Stimulated activated naive CD8-positive, alpha-beta T cell treated with anti-CD3 and anti-CD28 coated beads, Interleukin-15, amount 100 ng/mL, for 72 hours (primary cell): ENCODE data around the gene MGMT.
"Not testable (repeated sequence)": the region's sequence is repeated elsewhere in the genome, so short reads cannot be mapped to it uniquely, and the experiment has no call there.

Experiments
- ATAC-seq: fragments of 150-1000 bp; cut with Tn5 transposase; 2 replicates; pipeline ENCODE4 v1.10.0; 2021; ENCODE audit warnings: mild to moderate bottlenecking, moderate library complexity
- DNase-seq, 2 donors: peaks; one replicate each; pipeline ENCODE4 v3.0.0; 2021 to 2022
- H3K27ac Mint-ChIP-seq, 2 donors: one replicate each; pipeline ENCODE4 v1.8.0; 2022; ENCODE audit warnings: mild to moderate bottlenecking in 2 of 2, mixed read lengths in 2 of 2, moderate library complexity in 2 of 2
- H3K27me3 Mint-ChIP-seq: one replicate; pipeline ENCODE4 v1.8.0; 2022; ENCODE audit warnings: mixed read lengths
- H3K4me1 Mint-ChIP-seq: one replicate; pipeline ENCODE4 v1.8.0; 2022; ENCODE audit warnings: mild to moderate bottlenecking, mixed read lengths
- H3K4me3 Mint-ChIP-seq, 2 donors: one replicate each; pipeline ENCODE4 v1.8.0; 2022; ENCODE audit warnings: mild to moderate bottlenecking in 2 of 2, mixed read lengths in 2 of 2, moderate library complexity in 1 of 2
- H3K9me3 Mint-ChIP-seq, 2 donors: one replicate each; pipeline ENCODE4 v1.8.0; 2022; ENCODE audit warnings: mixed read lengths in 2 of 2

MGMT gene

DNA sequence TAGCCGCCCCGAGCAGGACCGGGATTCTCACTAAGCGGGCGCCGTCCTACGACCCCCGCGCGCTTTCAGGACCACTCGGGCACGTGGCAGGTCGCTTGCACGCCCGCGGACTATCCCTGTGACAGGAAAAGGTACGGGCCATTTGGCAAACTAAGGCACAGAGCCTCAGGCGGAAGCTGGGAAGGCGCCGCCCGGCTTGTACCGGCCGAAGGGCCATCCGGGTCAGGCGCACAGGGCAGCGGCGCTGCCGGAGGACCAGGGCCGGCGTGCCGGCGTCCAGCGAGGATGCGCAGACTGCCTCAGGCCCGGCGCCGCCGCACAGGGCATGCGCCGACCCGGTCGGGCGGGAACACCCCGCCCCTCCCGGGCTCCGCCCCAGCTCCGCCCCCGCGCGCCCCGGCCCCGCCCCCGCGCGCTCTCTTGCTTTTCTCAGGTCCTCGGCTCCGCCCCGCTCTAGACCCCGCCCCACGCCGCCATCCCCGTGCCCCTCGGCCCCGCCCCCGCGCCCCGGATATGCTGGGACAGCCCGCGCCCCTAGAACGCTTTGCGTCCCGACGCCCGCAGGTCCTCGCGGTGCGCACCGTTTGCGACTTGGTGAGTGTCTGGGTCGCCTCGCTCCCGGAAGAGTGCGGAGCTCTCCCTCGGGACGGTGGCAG is at the start of gene MGMT:
MGMT (plus strand) TSS at position 539 of the 656 bp plus-strand sequence.
- peak; percentile 94 for ATAC-seq
- Mint-ChIP-seq H3K4me1 (peaks cover 45% of the 10 kb centered on the region), H3K4me3 (peak within 1 kb of the TSS; percentile 86 to 90), H3K27ac (peak within 1 kb of the TSS; percentile 92 to 93), H3K9me3 (no peaks in the 10 kb centered on the region), H3K27me3 (no peaks in the 10 kb centered on the region)
- peak; percentile 92 to 94 for DNase-seq

DNA sequence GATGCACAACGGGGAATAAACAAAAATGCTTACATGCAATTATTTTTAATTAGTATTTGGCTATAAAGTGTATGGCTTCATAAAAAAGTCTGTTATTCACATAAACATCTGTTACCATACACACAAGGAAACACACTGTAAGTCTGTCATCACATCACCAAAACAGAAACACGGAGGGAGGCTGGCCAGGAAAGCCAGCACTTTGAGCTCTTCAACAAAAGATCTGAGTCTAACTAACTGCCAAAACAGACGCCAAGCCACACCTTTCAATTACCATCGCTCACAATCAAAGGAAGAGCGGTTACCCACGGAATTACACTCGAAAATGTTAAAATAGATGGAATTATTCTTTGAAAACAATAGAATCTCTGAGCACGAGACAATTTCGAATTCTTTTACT is 49.2 kb upstream of the MGMT start:
- ATAC-seq, result no peak
- H3K27me3 Mint-ChIP-seq, result no peaks in the 10 kb centered on the region

DNA sequence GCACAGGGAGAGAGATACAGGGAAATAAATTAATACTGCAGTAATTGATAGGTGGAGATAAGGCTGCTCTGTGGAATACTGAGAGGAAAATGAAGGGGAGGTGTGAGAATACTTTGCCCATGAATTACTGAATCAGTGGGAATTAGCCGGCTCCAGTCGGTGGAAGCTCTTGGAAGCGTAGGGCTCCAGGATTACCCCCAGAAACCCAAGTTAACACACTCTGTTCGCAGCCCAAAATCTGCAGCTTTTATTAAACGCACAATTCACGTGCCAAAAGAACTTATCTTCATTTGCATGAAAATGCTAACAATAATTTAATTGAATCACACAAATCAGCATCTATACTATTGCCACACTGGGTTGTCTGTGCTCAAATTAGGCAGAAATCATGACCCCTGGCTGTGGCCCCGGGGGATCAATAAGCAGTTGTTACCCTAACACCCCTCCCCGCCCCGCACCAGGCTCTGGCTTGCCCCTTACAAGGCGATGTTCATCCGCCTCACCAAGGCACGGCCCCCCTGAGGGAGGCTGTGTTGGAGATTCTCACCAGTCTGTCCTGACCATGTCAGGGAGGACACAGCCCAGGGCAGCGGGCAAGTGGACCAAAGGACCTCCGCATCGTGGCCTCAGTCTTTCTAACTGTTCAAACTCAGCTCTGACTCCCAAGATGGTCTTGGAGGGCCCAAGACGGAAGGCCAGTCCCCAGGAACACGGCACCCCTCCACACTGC is 48.4 kb upstream of the MGMT start:
- H3K27ac Mint-ChIP-seq, result no peak overlapping the region
- no peak overlapping the region for H3K4me3 Mint-ChIP-seq
- ATAC-seq, result peak; percentile 7

More for the DNA sequence above, 49.2 kb upstream of the MGMT start:
- Mint-ChIP-seq H3K27ac (no peak overlapping the region), H3K4me1 (no peaks in the 10 kb centered on the region), H3K4me3 (no peak overlapping the region), H3K9me3 (no peaks in the 10 kb centered on the region)
- no peak for DNase-seq

DNA sequence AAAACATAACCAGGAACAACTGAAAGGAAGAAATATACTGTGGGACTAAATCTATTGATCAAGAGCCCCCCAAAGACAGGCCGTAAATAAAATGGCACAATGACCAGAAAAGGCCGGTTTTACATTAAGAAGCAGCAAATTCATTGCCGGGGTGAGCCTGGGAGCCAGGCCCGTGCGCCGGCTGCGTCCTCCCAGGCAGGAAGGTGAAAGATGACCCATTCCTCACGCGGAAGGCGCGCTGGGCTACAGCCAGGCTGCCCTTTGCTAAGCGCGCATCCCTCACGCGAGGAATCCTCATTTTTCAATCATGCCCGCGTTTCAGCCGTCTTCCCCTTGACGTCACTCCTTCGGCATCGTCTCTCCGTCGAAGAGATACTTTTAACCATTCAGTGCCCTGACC is 47.6 kb upstream of the MGMT start:
- no peaks in the 10 kb centered on the region for H3K27me3 Mint-ChIP-seq
- H3K27ac Mint-ChIP-seq, result peak overlapping the region in 1 of 2 donors; percentile 46
- H3K4me3 Mint-ChIP-seq, result no peak overlapping the region
- H3K9me3 Mint-ChIP-seq, result no peaks in the 10 kb centered on the region
- H3K4me1 Mint-ChIP-seq, result no peaks in the 10 kb centered on the region
- no peak for DNase-seq
- no peak for ATAC-seq

More for the DNA sequence above, 48.4 kb upstream of the MGMT start:
- Mint-ChIP-seq H3K9me3 (no peaks in the 10 kb centered on the region), H3K27me3 (no peaks in the 10 kb centered on the region), H3K4me1 (no peaks in the 10 kb centered on the region)
- no peak for DNase-seq

DNA sequence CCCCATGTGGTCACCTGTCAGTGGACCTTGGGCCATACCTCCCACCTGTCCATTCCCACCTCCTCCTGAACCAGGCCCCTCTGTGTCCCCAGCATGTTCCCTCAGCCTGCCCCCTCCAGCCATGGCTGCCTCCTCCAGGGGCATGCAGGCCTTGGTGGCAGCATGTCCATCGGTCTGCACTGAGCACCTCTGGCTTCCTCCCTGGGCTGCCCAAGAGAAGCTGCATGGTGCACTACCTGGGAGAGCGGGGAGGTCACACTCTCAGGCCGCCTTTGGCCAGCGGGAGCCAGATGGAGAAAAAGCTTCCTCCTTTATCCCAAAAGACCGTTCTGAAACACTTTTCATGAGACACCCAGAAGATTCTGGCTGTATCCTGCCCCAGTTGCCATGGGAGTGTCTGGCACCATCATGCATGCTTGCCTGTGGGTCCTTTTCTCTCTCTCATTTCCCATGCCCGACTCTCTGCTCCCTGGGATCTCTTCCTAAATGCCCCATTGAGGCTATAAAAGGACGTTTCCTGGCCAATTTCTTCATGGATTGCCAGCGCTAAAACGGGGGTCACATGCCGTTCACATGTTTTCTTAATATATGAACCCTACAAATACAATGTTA is 45.5 kb upstream of the MGMT start:
- Mint-ChIP-seq H3K27ac (no peak overlapping the region), H3K4me3 (no peak overlapping the region), H3K9me3 (no peaks in the 10 kb centered on the region), H3K27me3 (peaks cover 12% of the 10 kb centered on the region), H3K4me1 (no peaks in the 10 kb centered on the region)
- ATAC-seq (no peak), DNase-seq (no peak)

DNA sequence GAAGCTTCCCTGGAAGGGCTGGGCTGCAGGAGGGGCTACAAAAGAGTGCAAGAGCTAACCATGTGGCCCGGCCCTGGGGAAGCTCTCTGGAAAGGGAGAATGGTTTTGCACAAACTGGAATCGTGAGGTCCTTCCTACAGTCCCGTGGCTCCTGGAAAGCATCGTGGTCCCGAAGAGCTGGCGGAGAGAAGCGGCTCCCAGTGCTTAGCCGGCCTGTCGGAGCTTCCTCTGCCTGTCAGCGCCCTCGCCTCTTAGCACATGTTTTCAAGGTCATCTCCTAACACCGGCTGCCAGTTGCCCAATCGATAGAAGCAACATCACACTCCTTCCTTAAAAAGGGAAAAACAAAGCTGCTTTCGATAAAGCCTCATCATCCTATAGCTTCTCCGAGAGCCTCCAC is 42.1 kb upstream of the MGMT start:
- DNase-seq (no peak), ATAC-seq (no peak)
- no peaks in the 10 kb centered on the region for H3K9me3 Mint-ChIP-seq
- no peak overlapping the region for H3K4me3 Mint-ChIP-seq
- H3K27ac Mint-ChIP-seq, result no peak overlapping the region
- H3K4me1 Mint-ChIP-seq, result no peaks in the 10 kb centered on the region
- peaks cover 12% of the 10 kb centered on the region for H3K27me3 Mint-ChIP-seq

DNA sequence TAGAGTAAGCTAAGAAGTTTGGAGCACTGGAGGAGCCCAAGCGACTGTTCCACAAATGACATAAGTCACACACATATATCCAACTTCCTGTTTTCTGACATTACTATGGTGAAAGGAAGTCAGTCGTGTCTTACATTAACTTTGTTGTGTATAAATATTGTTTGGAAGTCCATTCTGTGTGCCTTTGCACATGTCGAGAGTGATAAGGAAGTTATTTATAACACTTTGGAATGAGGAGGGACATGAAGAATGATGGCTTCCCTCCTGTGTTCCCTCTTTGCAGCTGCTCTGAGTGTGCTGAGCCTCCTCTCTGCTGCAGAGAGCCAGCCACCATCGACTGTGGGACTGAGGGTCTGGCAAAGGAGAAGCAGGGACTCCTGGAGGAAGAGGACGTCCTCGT is 40.4 kb upstream of the MGMT start:
- H3K4me3 Mint-ChIP-seq, result no peak overlapping the region
- peaks cover 12% of the 10 kb centered on the region for H3K27me3 Mint-ChIP-seq
- DNase-seq, result no peak
- no peaks in the 10 kb centered on the region for H3K4me1 Mint-ChIP-seq
- no peak for ATAC-seq
- no peaks in the 10 kb centered on the region for H3K9me3 Mint-ChIP-seq
- H3K27ac Mint-ChIP-seq, result no peak overlapping the region

DNA sequence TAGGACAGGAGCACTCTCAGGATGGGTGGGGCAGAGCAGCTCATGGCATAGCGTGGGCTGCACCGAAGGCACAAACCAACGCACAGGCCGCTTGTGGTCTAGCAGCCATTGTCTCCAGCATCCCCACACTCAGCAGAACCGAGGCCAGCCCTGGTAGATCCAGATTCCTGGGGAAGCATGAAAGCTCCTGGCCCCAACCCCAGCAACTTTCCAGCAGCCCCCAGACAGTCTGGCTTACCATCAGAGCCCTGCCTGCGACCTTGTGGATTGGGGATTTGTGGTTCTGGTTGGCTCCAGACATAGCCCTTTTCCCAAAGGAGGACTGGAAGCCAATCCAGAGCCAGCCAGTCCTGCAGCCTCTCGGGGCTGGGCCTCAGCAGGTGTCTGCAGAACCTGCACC is 33.8 kb upstream of the MGMT start:
- DNase-seq (no peak), ATAC-seq (no peak)
- Mint-ChIP-seq H3K4me1 (no peaks in the 10 kb centered on the region), H3K4me3 (no peak overlapping the region), H3K27me3 (no peaks in the 10 kb centered on the region), H3K27ac (no peak overlapping the region), H3K9me3 (no peaks in the 10 kb centered on the region)

DNA sequence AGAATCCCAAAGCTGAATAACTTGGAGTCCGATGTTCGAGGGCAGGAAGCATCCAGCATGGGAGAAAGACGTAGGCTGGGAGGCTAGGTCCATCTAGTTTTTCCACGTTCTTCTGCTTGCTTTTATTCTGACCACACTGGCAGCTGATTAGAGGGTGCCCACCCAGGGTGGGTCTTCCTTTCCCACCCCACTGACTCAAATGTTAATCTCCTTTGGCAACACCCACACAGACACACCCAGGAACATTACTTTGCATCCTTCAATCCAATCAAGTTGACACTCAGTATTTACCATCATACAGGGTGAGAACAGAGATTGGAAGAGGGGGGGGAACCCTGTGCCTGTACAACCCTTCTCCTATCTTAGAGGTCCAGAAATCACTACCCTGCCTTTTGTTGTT is 31.3 kb upstream of the MGMT start:
- DNase-seq, H3K9me3 Mint-ChIP-seq, H3K27ac Mint-ChIP-seq, ATAC-seq, H3K27me3 Mint-ChIP-seq, H3K4me3 Mint-ChIP-seq, H3K4me1 Mint-ChIP-seq: not testable (repeated sequence)

DNA sequence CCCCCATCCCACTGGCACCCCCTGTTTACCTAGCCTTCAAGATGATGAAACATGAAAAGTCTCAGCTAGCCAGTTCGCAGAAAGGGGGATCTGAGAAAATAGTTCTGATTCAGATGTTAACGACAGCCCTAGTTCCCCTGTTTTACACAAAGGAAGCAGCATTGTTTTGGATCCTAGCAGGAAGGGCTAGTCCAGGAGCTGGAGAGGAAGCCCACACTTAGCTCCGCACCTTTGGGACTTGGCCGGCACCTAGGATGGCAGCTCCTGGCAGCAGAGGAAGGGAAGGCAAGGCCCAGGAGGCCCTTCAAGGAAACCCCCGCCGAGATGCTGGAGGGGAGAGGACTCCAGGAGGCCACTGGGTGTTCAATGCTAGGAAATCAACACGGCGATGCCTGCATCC is 29.0 kb upstream of the MGMT start:
- H3K9me3 Mint-ChIP-seq, result no peaks in the 10 kb centered on the region
- no peak for ATAC-seq
- no peak for DNase-seq
- no peak overlapping the region for H3K27ac Mint-ChIP-seq
- H3K4me3 Mint-ChIP-seq, result no peak overlapping the region
- H3K27me3 Mint-ChIP-seq, result peaks cover 3% of the 10 kb centered on the region
- H3K4me1 Mint-ChIP-seq, result no peaks in the 10 kb centered on the region

DNA sequence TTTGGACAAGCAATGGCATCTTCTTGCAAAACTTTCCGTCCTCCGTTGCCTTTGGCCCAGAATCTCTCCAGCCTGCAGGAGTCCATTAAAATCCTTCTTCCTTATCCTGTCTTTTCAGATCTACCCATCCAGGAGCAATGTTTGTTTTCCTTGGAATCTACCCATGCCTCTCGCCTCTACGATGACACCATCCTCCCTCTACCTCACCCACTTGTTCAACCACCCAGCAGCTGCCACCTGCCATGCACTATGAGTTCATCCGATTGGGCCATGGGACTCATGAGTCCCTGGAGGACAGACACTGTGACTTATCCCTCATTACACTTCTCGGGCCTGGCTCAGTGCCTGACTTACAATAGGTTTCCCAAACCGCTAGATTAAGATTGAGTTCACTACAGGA is 26.8 kb upstream of the MGMT start:
- no peak for DNase-seq

DNA sequence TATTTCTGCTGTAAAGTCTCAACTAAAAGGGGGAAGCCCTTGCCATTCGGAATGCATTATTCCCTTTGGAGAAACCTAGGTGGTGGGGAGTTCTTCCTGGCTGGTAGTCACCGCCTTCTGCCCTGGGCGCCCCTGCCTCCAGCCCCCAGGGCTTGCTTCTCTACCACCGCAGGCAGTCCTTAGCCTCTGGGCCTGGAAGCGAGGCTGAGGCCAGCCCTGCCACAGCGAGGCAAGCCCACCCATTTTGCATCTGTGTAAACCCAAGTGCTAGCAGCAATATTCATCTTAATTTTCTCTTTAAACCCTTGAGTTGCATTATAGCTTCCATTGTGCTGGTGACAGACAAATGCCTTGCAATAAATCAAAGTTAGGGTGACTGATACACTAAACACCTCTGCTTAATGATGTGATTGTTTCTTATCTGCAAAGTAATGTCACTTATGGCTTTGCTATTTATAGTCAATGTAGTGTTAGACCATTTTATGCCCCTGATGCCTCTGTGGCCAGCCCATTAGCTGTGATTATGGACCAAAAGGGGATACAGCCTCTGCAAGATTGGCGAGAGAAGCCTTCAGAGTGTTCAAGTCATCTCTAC is 26.2 kb upstream of the MGMT start:
- Mint-ChIP-seq H3K27me3 (peaks cover 7% of the 10 kb centered on the region), H3K4me1 (no peaks in the 10 kb centered on the region), H3K27ac (no peak overlapping the region), H3K4me3 (no peak overlapping the region), H3K9me3 (no peaks in the 10 kb centered on the region)
- no peak for DNase-seq
- ATAC-seq, result no peak

More for the DNA sequence above, 26.8 kb upstream of the MGMT start:
- Mint-ChIP-seq H3K27ac (no peak overlapping the region), H3K9me3 (no peaks in the 10 kb centered on the region), H3K27me3 (peaks cover 7% of the 10 kb centered on the region), H3K4me1 (no peaks in the 10 kb centered on the region), H3K4me3 (no peak overlapping the region)
- no peak for ATAC-seq

DNA sequence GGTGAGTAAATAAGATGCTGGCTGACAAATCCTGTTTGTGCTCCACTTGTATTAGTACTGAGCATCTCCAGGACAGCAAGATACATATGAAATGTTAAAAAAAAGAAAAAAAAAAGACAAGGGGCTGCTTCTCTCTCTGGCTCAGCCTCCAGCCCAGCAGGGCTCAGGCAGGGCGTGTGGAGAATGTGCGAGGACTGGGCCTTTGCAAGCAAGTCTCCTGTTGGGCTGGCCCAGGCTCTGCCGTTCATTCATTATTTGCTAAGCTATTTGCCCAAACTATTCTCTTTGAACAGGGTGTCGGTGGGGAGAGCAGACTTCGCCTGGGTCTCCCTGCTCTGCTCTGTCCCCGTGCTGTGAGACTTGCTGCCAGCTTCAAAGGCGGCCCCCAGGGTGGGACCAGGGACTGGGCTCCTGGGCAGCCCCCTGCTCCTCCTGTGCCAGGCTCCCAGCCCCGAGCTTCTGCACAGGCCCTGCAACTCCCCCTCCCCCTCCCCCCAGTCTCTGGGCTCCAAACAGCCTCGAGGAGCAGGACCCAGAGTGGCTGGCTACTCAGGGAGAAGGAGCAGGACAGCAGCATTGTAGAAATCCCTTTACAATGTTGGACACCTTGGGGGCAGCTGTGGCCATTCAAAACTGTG is 25.6 kb upstream of the MGMT start:
- DNase-seq (no peak), ATAC-seq (no peak)
- H3K27me3 Mint-ChIP-seq, result peaks cover 7% of the 10 kb centered on the region

DNA sequence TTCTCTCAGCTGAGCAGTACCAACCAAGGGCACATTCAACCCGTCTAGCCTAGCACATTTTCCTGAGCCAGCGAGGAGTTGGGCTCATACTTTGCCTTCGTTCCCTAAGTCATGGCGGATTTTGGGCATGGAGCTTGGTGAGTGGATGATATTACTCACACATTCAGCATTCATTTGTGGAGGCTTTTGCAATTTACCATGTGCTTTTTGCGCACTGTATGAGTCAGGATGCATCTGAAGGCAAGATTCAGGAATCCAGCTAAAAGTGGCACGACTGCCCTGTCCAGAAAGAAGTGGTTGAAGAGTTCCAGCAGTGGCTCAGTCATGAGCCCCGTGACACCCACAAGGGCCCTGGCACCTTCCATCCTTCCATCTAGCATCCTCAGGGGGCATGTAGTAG is 24.2 kb upstream of the MGMT start:
- Mint-ChIP-seq H3K27me3 (peaks cover 15% of the 10 kb centered on the region), H3K4me3 (no peak overlapping the region), H3K27ac (no peak overlapping the region), H3K4me1 (no peaks in the 10 kb centered on the region), H3K9me3 (no peaks in the 10 kb centered on the region)
- no peak for DNase-seq
- ATAC-seq, result no peak

More for the DNA sequence above, 25.6 kb upstream of the MGMT start:
- no peaks in the 10 kb centered on the region for H3K9me3 Mint-ChIP-seq
- no peak overlapping the region for H3K4me3 Mint-ChIP-seq
- no peaks in the 10 kb centered on the region for H3K4me1 Mint-ChIP-seq
- no peak overlapping the region for H3K27ac Mint-ChIP-seq

DNA sequence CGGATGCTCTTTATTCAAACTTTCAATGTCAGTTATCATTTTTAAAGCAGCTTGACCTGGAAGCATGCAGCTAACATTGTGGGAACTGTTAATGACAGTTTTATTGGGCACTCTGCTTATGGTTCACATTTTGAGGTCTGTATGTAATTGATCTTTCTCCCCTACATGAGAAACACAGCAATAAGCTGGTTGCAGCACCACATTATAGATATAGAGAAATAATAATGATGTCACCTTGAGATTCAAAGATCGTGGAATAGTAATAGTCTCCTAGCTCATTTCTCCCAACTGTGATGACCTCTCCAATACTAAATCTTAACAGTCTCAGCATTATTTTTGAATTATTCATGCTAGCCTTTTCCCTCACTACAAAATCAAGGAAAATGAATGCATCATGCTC is 22.7 kb upstream of the MGMT start:
- H3K27me3 Mint-ChIP-seq, result peaks cover 15% of the 10 kb centered on the region

More for the DNA sequence above, 22.7 kb upstream of the MGMT start:
- Mint-ChIP-seq H3K9me3 (no peaks in the 10 kb centered on the region), H3K4me3 (no peak overlapping the region), H3K4me1 (no peaks in the 10 kb centered on the region), H3K27ac (no peak overlapping the region)
- DNase-seq, result no peak
- no peak for ATAC-seq
